Loucy (cell line): ENCODE measurements around the gene ACSM4.

Source experiments
- EZH2phosphoT487 ChIP-seq: fragments of 200-600 bp; IDR thresholded peaks from 2 replicates; pipeline ENCODE4 v1.6.1; 2018; ENCODE audit warnings: antibody characterized with exemption, mild to moderate bottlenecking, moderate library complexity, borderline replicate concordance
- TF ChIP-seq, protein P1 (sequence below): fragments of 200-600 bp; sonication (generic); conservative IDR thresholded peaks from 2 replicates; pipeline ENCODE4 v1.5.1; 2014; ENCODE audit warnings: mild to moderate bottlenecking, antibody characterized with exemption, low read length

DNA sequence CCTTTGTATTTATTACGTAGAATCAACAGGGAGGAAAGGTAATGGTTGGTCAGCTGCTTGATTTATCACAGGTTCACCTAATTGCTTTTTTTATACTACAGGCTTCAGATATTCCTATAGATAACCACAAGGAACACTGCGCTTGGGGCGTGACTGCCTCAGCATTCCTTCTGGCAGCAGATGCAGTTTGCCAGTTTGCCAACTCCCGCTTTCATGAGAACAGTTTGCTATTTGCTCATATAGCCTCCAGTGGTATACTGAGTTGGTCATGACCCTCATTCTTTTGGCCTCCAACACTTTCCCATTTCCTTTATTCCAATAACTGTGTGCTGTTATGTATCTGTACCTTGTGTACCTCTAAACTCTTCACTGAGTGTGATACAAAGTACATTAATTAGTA is 38.6 kb upstream of the ACSM4 start:
- TF ChIP-seq, protein P1, sequence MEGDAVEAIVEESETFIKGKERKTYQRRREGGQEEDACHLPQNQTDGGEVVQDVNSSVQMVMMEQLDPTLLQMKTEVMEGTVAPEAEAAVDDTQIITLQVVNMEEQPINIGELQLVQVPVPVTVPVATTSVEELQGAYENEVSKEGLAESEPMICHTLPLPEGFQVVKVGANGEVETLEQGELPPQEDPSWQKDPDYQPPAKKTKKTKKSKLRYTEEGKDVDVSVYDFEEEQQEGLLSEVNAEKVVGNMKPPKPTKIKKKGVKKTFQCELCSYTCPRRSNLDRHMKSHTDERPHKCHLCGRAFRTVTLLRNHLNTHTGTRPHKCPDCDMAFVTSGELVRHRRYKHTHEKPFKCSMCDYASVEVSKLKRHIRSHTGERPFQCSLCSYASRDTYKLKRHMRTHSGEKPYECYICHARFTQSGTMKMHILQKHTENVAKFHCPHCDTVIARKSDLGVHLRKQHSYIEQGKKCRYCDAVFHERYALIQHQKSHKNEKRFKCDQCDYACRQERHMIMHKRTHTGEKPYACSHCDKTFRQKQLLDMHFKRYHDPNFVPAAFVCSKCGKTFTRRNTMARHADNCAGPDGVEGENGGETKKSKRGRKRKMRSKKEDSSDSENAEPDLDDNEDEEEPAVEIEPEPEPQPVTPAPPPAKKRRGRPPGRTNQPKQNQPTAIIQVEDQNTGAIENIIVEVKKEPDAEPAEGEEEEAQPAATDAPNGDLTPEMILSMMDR = no peak
- TF ChIP-seq EZH2phosphoT487 = no peak
